HG03159 (cell line): ENCODE measurements around the gene CPB2.
A peak's percentile ranks its signal among the peaks of the same experiment; 100 is the strongest.

Source experiments
- ATAC-seq: cut with Tn5 transposase; IDR thresholded peaks from one replicate; pipeline ENCODE4 v1.9.1; 2021; ENCODE audit warnings: mild to moderate bottlenecking, moderate library complexity; ENCODE audit not compliant: unreplicated experiment

CPB2 gene

GRCh38 chr13:46127358-46128023 is 22.7 kb upstream of the CPB2 start:
- ATAC-seq: no peak

- peak; percentile 61 for ATAC-seq
Measured at GRCh38 chr13:46126552-46127357, 21.9 kb upstream of the CPB2 start.

GRCh38 chr13:46126056-46126455 is 21.2 kb upstream of the CPB2 start:
- ATAC-seq: no peak

GRCh38 chr13:46124967-46125933 is 20.4 kb upstream of the CPB2 start:
- ATAC-seq: no peak

GRCh38 chr13:46124531-46124966 is 19.7 kb upstream of the CPB2 start:
- no peak for ATAC-seq

- ATAC-seq: no peak
Measured at GRCh38 chr13:46122304-46122703, 17.5 kb upstream of the CPB2 start.

GRCh38 chr13:46121597-46122163 is 16.8 kb upstream of the CPB2 start:
- ATAC-seq: no peak

GRCh38 chr13:46121033-46121432 is 16.2 kb upstream of the CPB2 start:
- ATAC-seq: no peak

GRCh38 chr13:46119883-46120614 is 15.2 kb upstream of the CPB2 start:
- no peak for ATAC-seq

GRCh38 chr13:46116653-46117502 is 12.0 kb upstream of the CPB2 start:
- no peak for ATAC-seq

- no peak for ATAC-seq
Measured at GRCh38 chr13:46114613-46115012, 9.8 kb upstream of the CPB2 start.

GRCh38 chr13:46113596-46113995 is 8.8 kb upstream of the CPB2 start:
- no peak for ATAC-seq

GRCh38 chr13:46111151-46111550 is 6.3 kb upstream of the CPB2 start:
- no peak for ATAC-seq

- ATAC-seq: no peak
Measured at GRCh38 chr13:46109451-46109850, 4.6 kb upstream of the CPB2 start.

GRCh38 chr13:46106839-46107371 is 2.1 kb upstream of the CPB2 start:
- ATAC-seq: no peak

GRCh38 chr13:46103037-46103436 is 1.8 kb downstream of the CPB2 start:
- no peak for ATAC-seq

GRCh38 chr13:46102255-46102605 is 2.6 kb downstream of the CPB2 start:
- no peak for ATAC-seq

- no peak for ATAC-seq
Measured at GRCh38 chr13:46101484-46102254, 3.2 kb downstream of the CPB2 start.
